GDM1 (cell line): ENCODE data around the gene SLFN12L.

ENCODE experiments used
- DNase-seq: peaks from one replicate; lab custom pipeline; 2025; lab: John Stamatoyannopoulos, UW

The SLFN12L gene

GRCh38 chr17:35432176-35433074, 105.1 kb downstream of the SLFN12L start, which contains the start of gene SLFN12:
SLFN12 (minus strand) TSS chr17:35432500; CDS start chr17:35423028, 9,472 bp downstream.
- DNase-seq, result no peak

DNA sequence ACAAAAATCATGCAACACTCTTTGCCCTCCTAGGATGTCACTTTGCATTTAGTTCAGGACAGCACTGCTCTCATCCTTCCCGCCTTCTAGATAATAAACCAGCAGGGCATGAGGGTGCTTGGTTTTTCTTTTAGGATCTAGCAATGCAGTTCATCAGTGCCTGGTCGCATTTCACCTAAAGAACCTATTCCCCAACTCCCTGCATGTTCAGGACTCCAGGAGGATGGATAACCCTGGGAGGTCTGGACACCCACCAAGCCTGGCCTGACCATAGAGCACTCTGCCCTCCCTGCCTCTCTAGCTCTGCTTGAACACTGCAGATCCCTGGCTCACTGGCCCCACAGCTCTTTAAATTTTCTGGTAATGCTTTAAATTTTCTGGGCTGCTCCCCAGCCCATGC, 107.8 kb downstream of the SLFN12L start:
- DNase-seq, result no peak

DNA sequence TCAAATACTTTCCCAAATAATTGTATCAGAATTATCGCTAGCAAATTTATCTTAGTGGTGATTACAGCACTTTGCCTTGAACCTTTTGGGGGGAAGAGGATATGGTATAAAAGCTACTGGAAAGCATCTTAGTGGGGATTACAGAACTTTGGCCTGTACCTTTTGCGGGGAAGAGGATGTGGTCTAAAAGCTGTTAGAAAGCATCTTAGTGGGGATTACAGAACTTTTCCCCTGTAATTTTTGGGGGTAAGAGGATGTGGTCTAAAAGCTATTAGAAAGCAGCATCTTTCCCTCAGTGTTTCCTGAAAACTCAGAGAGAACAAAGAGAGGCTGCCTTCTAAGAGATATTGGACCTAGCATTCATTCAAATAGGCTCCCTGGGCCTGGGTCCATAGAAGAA, 109.2 kb downstream of the SLFN12L start:
- DNase-seq, result no peak

- DNase-seq, result no peak
These were observed 113.7 kb downstream of the SLFN12L start for GRCh38 chr17:35423761-35424160.
